Activated CD8-positive, alpha-beta memory T cell treated with anti-CD3 and anti-CD28 coated beads, Interleukin-2, amount 50 U/mL, for 1 hour (primary cell): ENCODE measurements around the gene NTPCR.

Source experiments
- DNase-seq: peaks from one replicate; pipeline ENCODE4 v3.0.0-alpha.2; 2020; ENCODE audit errors: extremely low read depth

Gene NTPCR

GRCh38 chr1:233010146-233010545, 59.7 kb downstream of the NTPCR start:
- no peak for DNase-seq

GRCh38 chr1:233012021-233012420, 61.6 kb downstream of the NTPCR start:
- DNase-seq: no peak

GRCh38 chr1:233015965-233016364, 65.6 kb downstream of the NTPCR start:
- no peak for DNase-seq

GRCh38 chr1:233016798-233017197, 66.4 kb downstream of the NTPCR start:
- no peak for DNase-seq

GRCh38 chr1:233019083-233019482, 68.7 kb downstream of the NTPCR start:
- no peak for DNase-seq

- DNase-seq: no peak
These were observed 69.4 kb downstream of the NTPCR start for GRCh38 chr1:233019778-233020325.

- no peak for DNase-seq
These were observed 70.0 kb downstream of the NTPCR start for GRCh38 chr1:233020426-233020825.

GRCh38 chr1:233022246-233022645, 71.8 kb downstream of the NTPCR start:
- DNase-seq: no peak

GRCh38 chr1:233024199-233024598, 73.8 kb downstream of the NTPCR start:
- DNase-seq: no peak

GRCh38 chr1:233025157-233025556, 74.7 kb downstream of the NTPCR start:
- no peak for DNase-seq

- DNase-seq: no peak
These were observed 75.2 kb downstream of the NTPCR start for GRCh38 chr1:233025567-233025966.

- no peak for DNase-seq
These were observed 76.6 kb downstream of the NTPCR start for GRCh38 chr1:233027046-233027445.

GRCh38 chr1:233031521-233031920, 81.1 kb downstream of the NTPCR start:
- DNase-seq: no peak

- no peak for DNase-seq
These were observed 82.5 kb downstream of the NTPCR start for GRCh38 chr1:233032916-233033315.

- DNase-seq: no peak
These were observed 83.0 kb downstream of the NTPCR start for GRCh38 chr1:233033361-233033760.
